HuH-7.5 (cell line): ENCODE data around the gene PPFIA4.

Source experiments
- DNase-seq: peaks from one replicate; pipeline ENCODE4 v3.0.0; 2011; ENCODE audit warnings: low spot score

The PPFIA4 gene

GRCh38 chr1:203057911-203058675 lies 31.8 kb downstream of the PPFIA4 start:
- no peak for DNase-seq

- no peak for DNase-seq
Observed at GRCh38 chr1:203058676-203058935, 32.3 kb downstream of the PPFIA4 start.

GRCh38 chr1:203059485-203059884 lies 33.2 kb downstream of the PPFIA4 start:
- DNase-seq, result no peak

GRCh38 chr1:203060115-203060514 lies 33.8 kb downstream of the PPFIA4 start:
- no peak for DNase-seq

- DNase-seq, result no peak
Observed at GRCh38 chr1:203063287-203063686, 37.0 kb downstream of the PPFIA4 start.

DNA sequence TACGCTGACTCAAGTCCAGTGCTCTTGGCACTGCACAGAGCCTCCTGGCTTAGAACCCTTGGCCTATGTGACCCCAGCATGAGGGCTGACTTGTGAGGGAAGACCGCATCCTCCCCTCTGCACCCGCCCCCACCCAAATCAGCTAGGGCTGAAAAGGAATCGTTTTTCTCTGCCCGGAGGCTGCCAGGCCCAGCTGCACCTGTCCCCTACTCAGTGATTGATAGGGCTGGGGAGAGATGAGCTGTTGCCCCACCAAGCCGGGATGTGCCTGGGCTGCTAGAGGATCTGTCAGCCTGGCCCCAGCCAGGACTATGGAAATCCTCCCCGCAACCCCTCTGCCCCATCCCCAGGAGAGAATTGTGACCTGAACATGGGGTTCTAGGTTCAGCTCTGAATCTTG lies 38.9 kb downstream of the PPFIA4 start:
- no peak for DNase-seq

DNA sequence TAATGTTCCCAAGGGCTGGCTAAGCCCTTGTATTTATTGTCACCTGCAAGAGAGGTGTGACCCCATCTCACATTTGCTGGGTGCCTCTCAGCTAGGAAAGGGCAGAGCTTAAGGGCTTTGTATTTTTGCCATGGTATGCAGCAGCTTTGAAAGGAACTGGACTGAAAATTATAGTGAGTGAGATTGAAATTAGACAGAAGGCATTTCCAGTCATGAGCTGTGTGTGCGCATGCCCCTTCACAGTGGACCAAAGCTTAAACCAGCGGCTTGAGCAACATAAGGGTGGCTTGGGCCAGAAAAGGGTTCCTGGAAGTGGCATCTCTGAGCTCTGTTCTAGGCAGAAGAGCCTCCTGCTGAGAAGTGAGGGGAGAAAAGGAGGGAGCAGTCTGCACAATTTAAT lies 39.7 kb downstream of the PPFIA4 start:
- no peak for DNase-seq

GRCh38 chr1:203066965-203067364 lies 40.7 kb downstream of the PPFIA4 start:
- no peak for DNase-seq

- no peak for DNase-seq
Observed at GRCh38 chr1:203069030-203069747, 42.9 kb downstream of the PPFIA4 start.

- DNase-seq, result no peak
Observed at GRCh38 chr1:203072002-203072602, 45.8 kb downstream of the PPFIA4 start.

DNA sequence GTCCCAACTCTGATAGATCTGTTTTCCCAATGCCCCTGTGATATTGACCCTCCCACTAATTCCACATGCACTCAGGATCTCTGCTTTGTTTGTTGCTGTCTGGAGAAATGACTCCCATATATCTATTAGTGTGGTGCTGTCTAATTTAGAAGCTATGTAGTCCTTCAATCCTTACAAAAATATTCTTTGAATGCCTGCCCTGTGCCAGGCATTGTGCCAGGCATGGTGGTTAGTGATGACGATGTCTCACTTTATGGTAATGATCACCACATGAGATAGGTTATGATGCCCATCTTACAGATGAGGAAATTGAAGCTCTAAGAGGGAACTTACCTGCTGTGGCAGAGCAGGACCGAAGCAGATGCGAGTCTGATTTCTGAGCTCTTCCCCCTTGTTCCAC lies 46.6 kb downstream of the PPFIA4 start:
- DNase-seq, result no peak

DNA sequence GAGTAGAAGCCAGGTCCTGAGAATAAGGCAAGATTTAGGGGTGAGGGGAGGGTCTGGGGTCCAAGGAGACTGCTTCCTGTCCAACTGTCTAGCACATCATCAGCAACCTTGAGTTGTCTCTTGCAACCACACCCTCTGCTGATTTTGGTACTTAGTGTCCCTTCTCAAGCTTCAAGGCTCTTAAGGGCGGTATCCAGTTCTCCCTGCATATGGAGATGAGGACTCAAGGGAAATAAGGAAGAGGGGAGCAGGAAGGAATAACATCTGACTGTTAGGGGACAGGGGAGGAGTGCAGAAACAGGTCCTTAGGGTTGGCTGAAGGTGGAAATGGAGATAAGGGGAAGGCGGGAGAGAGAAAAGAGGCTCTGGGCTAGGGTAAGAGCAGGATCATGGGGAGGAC lies 47.2 kb downstream of the PPFIA4 start:
- DNase-seq, result no peak

DNA sequence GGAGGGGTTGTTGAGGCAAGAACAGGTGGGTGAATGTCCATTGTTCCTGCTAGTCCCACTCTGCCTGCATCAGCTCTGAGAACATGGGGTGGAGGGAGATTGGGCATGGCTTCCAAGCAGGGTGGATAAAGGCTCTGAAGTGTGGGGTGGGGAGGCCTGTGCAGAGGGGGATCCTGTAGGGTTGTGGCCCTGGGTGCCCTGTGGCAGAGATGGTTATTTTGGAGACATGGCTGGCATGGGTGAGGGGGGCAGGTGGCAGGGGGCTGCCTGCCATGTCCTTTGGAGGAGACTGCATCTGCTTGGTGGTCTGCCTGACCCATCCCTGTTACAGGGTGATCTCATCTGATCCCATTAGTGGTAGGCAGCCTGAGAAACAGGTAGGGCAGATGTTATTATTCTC lies 48.3 kb downstream of the PPFIA4 start:
- no peak for DNase-seq

DNA sequence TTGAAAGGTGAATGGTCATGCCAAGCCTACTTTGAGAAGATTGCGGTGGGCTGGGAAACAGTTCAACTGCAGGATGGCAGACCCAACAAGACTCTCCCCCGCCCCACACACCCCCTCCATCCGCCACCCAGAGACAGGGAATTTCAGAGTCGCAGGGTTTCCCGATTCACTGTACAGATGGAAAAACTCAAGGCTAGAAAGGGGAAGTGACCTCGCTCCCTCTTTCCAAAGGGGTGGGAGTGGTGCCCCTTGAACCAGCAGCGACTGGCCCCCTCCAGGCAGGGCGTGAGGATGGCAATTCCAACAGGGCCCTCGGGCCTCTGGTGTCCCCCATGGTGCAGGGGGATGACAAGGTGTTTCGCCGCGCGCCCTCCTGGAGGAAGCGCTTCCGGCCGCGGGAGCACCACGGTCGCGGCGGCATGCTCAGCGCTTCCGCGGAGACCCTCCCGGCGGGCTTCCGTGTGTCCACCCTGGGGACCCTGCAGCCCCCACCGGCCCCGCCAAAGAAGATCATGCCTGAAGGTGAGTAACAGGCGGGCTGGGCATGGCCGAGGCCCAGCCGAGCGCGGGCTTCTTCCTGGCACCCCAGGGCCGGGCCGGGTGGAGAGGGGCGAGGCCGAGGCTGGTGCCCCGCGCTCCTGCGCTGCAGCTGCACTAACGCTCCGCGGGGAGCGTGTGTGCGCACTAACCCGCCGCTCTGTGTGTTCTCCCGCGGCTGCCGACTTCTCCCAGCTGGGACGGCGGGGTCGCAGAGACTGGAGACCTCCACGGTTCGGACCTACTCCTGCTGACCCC lies 49.1 kb downstream of the PPFIA4 start:
- DNase-seq, result no peak

GRCh38 chr1:203076031-203076511 lies 49.8 kb downstream of the PPFIA4 start:
- no peak for DNase-seq

- no peak for DNase-seq
Observed at GRCh38 chr1:203077367-203077766, 51.1 kb downstream of the PPFIA4 start.

- no peak for DNase-seq
Observed at GRCh38 chr1:203077956-203078355, 51.7 kb downstream of the PPFIA4 start.

DNA sequence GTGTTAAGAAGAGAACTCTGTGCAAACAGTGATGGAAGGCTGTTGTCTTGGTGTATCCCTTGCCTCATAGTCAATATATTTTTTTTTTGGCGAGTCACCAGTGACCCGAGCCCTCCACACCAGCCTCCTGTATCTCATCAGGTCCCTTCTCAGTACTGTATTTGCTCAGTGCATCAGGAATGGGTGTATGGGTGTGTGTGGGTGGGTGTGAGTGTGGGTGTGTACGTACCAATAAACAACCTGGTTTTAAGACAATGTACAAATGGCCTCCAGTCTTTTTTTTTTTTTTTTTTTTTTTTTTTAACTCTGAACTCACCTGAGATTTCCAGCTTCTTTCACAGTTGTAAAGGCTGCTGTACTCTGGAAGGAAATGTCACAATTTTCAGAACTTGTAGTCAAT lies 52.2 kb downstream of the PPFIA4 start:
- DNase-seq, result no peak

GRCh38 chr1:203080456-203080855 lies 54.2 kb downstream of the PPFIA4 start:
- DNase-seq, result no peak

DNA sequence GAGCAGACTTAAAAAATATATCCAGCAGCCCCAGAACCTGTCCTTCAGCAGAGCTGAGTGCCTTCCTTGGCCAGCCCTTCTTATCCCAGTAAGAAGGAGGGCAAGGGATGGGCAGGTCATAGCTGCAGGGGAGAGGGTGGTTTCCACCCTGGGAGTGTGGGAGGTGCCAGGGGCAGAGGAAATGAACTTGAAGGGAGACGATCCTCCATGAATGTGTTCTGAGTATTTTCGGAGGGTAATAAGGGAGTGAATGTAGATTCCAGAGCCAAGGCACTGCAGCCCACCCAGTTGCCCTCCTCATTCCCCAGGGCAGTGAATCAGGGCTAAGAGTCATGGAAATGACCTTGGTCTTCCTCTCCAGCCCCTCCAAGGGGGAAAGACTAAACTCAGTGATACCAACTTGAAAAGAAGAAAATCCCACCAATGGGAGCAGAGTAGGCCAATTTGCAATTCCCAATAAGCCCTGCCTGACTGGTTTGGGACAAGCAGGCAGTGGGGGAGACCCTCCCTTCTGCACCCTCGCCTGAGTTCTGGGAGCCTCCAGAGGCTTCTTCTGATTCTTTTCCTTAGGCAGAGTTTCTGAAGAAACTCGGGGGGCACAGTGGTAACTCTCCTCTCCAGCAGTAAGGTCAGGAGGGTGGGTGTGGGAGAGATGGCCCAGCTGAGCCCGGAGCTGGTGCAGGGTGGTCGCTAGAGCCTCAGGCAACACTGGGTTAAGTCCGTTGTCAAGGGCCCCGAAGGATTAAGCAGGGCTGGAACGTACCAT lies 55.4 kb downstream of the PPFIA4 start:
- DNase-seq, result no peak

DNA sequence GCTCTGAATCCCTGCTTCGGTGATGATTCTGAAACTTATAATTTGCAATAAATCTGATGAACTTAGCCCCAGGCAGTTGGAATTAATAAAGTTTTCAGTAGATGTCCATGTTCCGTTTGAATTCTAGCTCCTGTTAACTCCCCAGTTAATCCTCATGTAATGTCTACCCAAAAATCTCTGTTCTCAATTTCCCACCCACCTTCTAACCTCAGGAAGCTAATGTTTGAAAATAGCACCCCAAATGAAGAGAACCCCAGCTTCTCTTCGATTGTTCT lies 55.9 kb downstream of the PPFIA4 start:
- DNase-seq, result no peak
